Brain microvascular endothelial cell (primary cell): ENCODE data around the gene CCDC157.

Source experiments
- DNase-seq: peaks from one replicate; pipeline ENCODE4 v3.0.0-alpha.2; 2020
- H3K27ac ChIP-seq: fragments of 250-450 bp; sonication (Bioruptor Pico); 2 replicates; pipeline ENCODE4 v1.5.1; 2020; ENCODE audit warnings: mild to moderate bottlenecking, moderate library complexity
- H3K27me3 ChIP-seq: fragments of 250-450 bp; sonication (Bioruptor Pico); replicated peaks from 2 replicates; pipeline ENCODE4 v1.5.1; 2020; ENCODE audit warnings: mild to moderate bottlenecking
- H3K36me3 ChIP-seq: fragments of 250-450 bp; sonication (Bioruptor Pico); replicated peaks from 2 replicates; pipeline ENCODE4 v1.5.1; 2020; ENCODE audit warnings: mild to moderate bottlenecking
- H3K4me3 ChIP-seq: 2 replicates; pipeline ENCODE4 v1.5.1; 2011; ENCODE audit warnings: low read depth, mild to moderate bottlenecking, control low read depth, low read length, moderate library complexity
- CTCF ChIP-seq: IDR thresholded peaks from 2 replicates; pipeline ENCODE4 v1.5.1; 2011; ENCODE audit warnings: low read depth, mild to moderate bottlenecking, moderate library complexity, low read length, control low read depth, inconsistent platforms; ENCODE audit errors: missing control alignments
- in situ Hi-C: cut with HindIII; loops from 2 replicates; pipeline ENCODE4 v1.10.0; 2017; ENCODE audit warnings: low sequenced_read_pairs, low pct_ligation_motif_present

CCDC157 gene

GRCh38 chr22:30408388-30409102, 51.7 kb downstream of the CCDC157 start:
- Histone ChIP-seq H3K27me3 (no peaks in the 10 kb centered on the region), H3K27ac (peak overlapping the region; percentile 57), H3K4me3 (no peak overlapping the region), H3K36me3 (peaks cover 75% of the 10 kb centered on the region)
- DNase-seq, result peak; percentile 61
- in situ Hi-C loops, result no loop called here
- TF ChIP-seq CTCF, result no peak

- no peak for TF ChIP-seq CTCF
- Histone ChIP-seq H3K27me3 (no peaks in the 10 kb centered on the region), H3K36me3 (peaks cover 88% of the 10 kb centered on the region), H3K27ac (no peak overlapping the region), H3K4me3 (no peak overlapping the region)
- no peak for DNase-seq
- in situ Hi-C loops, result no loop called here
Observed at GRCh38 chr22:30411780-30412179, 55.0 kb downstream of the CCDC157 start.

- TF ChIP-seq CTCF, result no peak
- no peak overlapping the region for H3K27ac ChIP-seq
- DNase-seq, result no peak
- H3K4me3 ChIP-seq, result no peak overlapping the region
- in situ Hi-C loops, result no loop called here
- no peaks in the 10 kb centered on the region for H3K27me3 ChIP-seq
- H3K36me3 ChIP-seq, result peaks cover 83% of the 10 kb centered on the region
Observed at GRCh38 chr22:30413001-30413400, 56.2 kb downstream of the CCDC157 start.

GRCh38 chr22:30413745-30414524, 57.1 kb downstream of the CCDC157 start:
- no peak for TF ChIP-seq CTCF
- no peak overlapping the region for H3K4me3 ChIP-seq
- in situ Hi-C loops, result no loop called here
- no peak overlapping the region for H3K27ac ChIP-seq
- H3K36me3 ChIP-seq, result peaks cover 87% of the 10 kb centered on the region
- DNase-seq, result no peak
- H3K27me3 ChIP-seq, result no peaks in the 10 kb centered on the region

GRCh38 chr22:30414525-30415047, 57.8 kb downstream of the CCDC157 start:
- Histone ChIP-seq H3K36me3 (peaks cover 85% of the 10 kb centered on the region), H3K27me3 (no peaks in the 10 kb centered on the region), H3K4me3 (no peak overlapping the region), H3K27ac (no peak overlapping the region)
- in situ Hi-C loops, result no loop called here
- DNase-seq, result no peak
- no peak for TF ChIP-seq CTCF
